HEK293T (cell line): ENCODE results near the gene MAP4K5.
A peak's percentile ranks its signal among the peaks of the same experiment; 100 is the strongest.
"Not testable (repeated sequence)": the region's sequence is repeated elsewhere in the genome, so short reads cannot be mapped to it uniquely, and the experiment has no call there.

ENCODE experiments used
- CTCF ChIA-PET: fragments of 350-600 bp; formaldehyde crosslinking; extraction: SDS; loops from one replicate; lab custom pipeline; 2021; ENCODE audit warnings: antibody characterized with exemption, inconsistent platforms; lab: Yijun Ruan, JAX
- POLR2A ChIA-PET: fragments of 350-600 bp; formaldehyde crosslinking; extraction: SDS; loops from one replicate; lab custom pipeline; 2020; ENCODE audit warnings: antibody characterized with exemption, inconsistent platforms; lab: Yijun Ruan, JAX
- DNase-seq: peaks from one replicate; pipeline ENCODE4 v3.0.0; 2012; ENCODE audit warnings: mixed read lengths; ENCODE audit errors: extremely low spot score
- ARNT ChIP-seq: fragments of 450-650 bp; IDR thresholded peaks from 2 replicates; pipeline ENCODE4 v1.6.1; 2017; ENCODE audit warnings: mild to moderate bottlenecking
- BHLHE40 ChIP-seq: fragments of 450-650 bp; IDR thresholded peaks from 2 replicates; pipeline ENCODE4 v1.6.1; 2016; ENCODE audit warnings: mild to moderate bottlenecking, moderate library complexity, borderline replicate concordance
- CTBP1 ChIP-seq: fragments of 450-650 bp; IDR thresholded peaks from 2 replicates; pipeline ENCODE4 v1.6.1; 2016; ENCODE audit warnings: borderline replicate concordance
- ELF4 ChIP-seq: fragments of 450-650 bp; IDR thresholded peaks from 2 replicates; pipeline ENCODE4 v1.6.1; 2017; ENCODE audit warnings: antibody characterized with exemption
- FOXA1 ChIP-seq: fragments of 450-650 bp; IDR thresholded peaks from 2 replicates; pipeline ENCODE4 v1.6.1; 2016; ENCODE audit warnings: mild to moderate bottlenecking
- FOXK2 ChIP-seq: fragments of 450-650 bp; IDR thresholded peaks from 2 replicates; pipeline ENCODE4 v1.6.1; 2016; ENCODE audit warnings: mild to moderate bottlenecking
- FOXM1 ChIP-seq: fragments of 450-650 bp; IDR thresholded peaks from 2 replicates; pipeline ENCODE4 v1.6.1; 2017; ENCODE audit warnings: mild to moderate bottlenecking, borderline replicate concordance
- HDGF ChIP-seq: fragments of 450-650 bp; IDR thresholded peaks from 2 replicates; pipeline ENCODE4 v1.6.1; 2017; ENCODE audit warnings: antibody characterized with exemption, borderline replicate concordance
- L3MBTL2 ChIP-seq: fragments of 450-650 bp; conservative IDR thresholded peaks from 2 replicates; pipeline ENCODE4 v1.6.1; 2016; ENCODE audit warnings: mild to moderate bottlenecking
- LEF1 ChIP-seq: fragments of 450-650 bp; IDR thresholded peaks from 2 replicates; pipeline ENCODE4 v1.6.1; 2017; ENCODE audit warnings: mild to moderate bottlenecking, borderline replicate concordance
- NFRKB ChIP-seq: fragments of 450-650 bp; IDR thresholded peaks from 2 replicates; pipeline ENCODE4 v1.6.1; 2016; ENCODE audit warnings: mild to moderate bottlenecking, moderate library complexity
- PKNOX1 ChIP-seq: fragments of 450-650 bp; IDR thresholded peaks from 2 replicates; pipeline ENCODE4 v1.6.1; 2016
- SP1 ChIP-seq: fragments of 450-650 bp; IDR thresholded peaks from 2 replicates; pipeline ENCODE4 v1.6.1; 2017
- SUZ12 ChIP-seq: fragments of 450-650 bp; IDR thresholded peaks from 2 replicates; pipeline ENCODE4 v1.6.1; 2016; ENCODE audit warnings: mild to moderate bottlenecking
- TARDBP ChIP-seq: fragments of 450-650 bp; IDR thresholded peaks from 2 replicates; pipeline ENCODE4 v1.6.1; 2016
- ZNF384 ChIP-seq: fragments of 450-650 bp; IDR thresholded peaks from 2 replicates; pipeline ENCODE4 v1.6.1; 2016

MAP4K5 gene

GRCh38 chr14:50562841-50563240 is 30.5 kb upstream of the MAP4K5 start:
- ChIA-PET POLR2A (no interaction called here), CTCF (no interaction called here)
- TF ChIP-seq ELF4: no peak
- TF ChIP-seq FOXA1: no peak
- no peak for TF ChIP-seq HDGF
- no peak for TF ChIP-seq BHLHE40
- TF ChIP-seq SUZ12: no peak
- TF ChIP-seq PKNOX1: no peak
- no peak for TF ChIP-seq ARNT
- TF ChIP-seq FOXK2: no peak
- TF ChIP-seq TARDBP: no peak
- no peak for TF ChIP-seq CTBP1
- TF ChIP-seq NFRKB: no peak
- no peak for TF ChIP-seq ZNF384
- TF ChIP-seq L3MBTL2: no peak
- TF ChIP-seq FOXM1: no peak
- no peak for TF ChIP-seq SP1
- DNase-seq: no peak

- 0 out of 2 replicates have a peak, but pooled peaks have one; percentile 9 for TF ChIP-seq ARNT
- TF ChIP-seq TARDBP: no peak
- ChIA-PET POLR2A (interaction anchor here (1.0 to 2.1 kb wide), 3 partner anchors 12 to 40 kb away, joined by 4 to 8 read pairs (median 5); no protein-coding TSS in a partner anchor), CTCF (no interaction called here)
- peak; percentile 52 for DNase-seq
These were observed 28.5 kb upstream of the MAP4K5 start for GRCh38 chr14:50560931-50561285.

- ChIA-PET CTCF (interaction anchor here (0.7 kb wide), 1 partner anchor 217 kb away, joined by 3 read pairs; no protein-coding TSS in a partner anchor), POLR2A (interaction anchor here (0.6 to 2.1 kb wide), 11 partner anchors 11 to 708 kb away, joined by 3 to 8 read pairs (median 4); partner anchors contain the start of genes SAV1 and VCPKMT)
- DNase-seq: peak; percentile 66
- no peak for TF ChIP-seq PKNOX1
- TF ChIP-seq HDGF: no peak
- TF ChIP-seq SUZ12: no peak
- TF ChIP-seq ZNF384: no peak
- no peak for TF ChIP-seq L3MBTL2
- TF ChIP-seq FOXM1: no peak
- TF ChIP-seq LEF1: no peak
- TF ChIP-seq ARNT: no peak
- no peak for TF ChIP-seq CTBP1
- TF ChIP-seq NFRKB: no peak
- TF ChIP-seq ELF4: no peak
- no peak for TF ChIP-seq FOXK2
- TF ChIP-seq FOXA1: no peak
- no peak for TF ChIP-seq SP1
These were observed 27.9 kb upstream of the MAP4K5 start, which contains the start of gene ATL1 for GRCh38 chr14:50559990-50560930. ATL1 (plus strand) TSS chr14:50560145; CDS start chr14:50560266, 121 bp downstream.

- DNase-seq, POLR2A ChIA-PET: not testable (repeated sequence)
- CTCF ChIA-PET: interaction anchor here (0.7 kb wide), 1 partner anchor 224 kb away, joined by 7 read pairs; no protein-coding TSS in a partner anchor
These were observed 20.4 kb upstream of the MAP4K5 start for GRCh38 chr14:50552796-50553195.

- TF ChIP-seq SP1 (no peak), LEF1 (no peak), ARNT (no peak), FOXK2 (no peak), ZNF384 (no peak), FOXA1 (no peak), FOXM1 (no peak), NFRKB (no peak), L3MBTL2 (no peak), HDGF (no peak), SUZ12 (no peak), ELF4 (no peak), TARDBP (no peak), CTBP1 (no peak), BHLHE40 (no peak), PKNOX1 (no peak)
- CTCF ChIA-PET: no interaction called here
These were observed 19.5 kb upstream of the MAP4K5 start for GRCh38 chr14:50551877-50552276.

GRCh38 chr14:50550294-50550693 is 17.9 kb upstream of the MAP4K5 start:
- no peak for DNase-seq
- POLR2A ChIA-PET: no interaction called here
- TF ChIP-seq FOXM1: no peak
- TF ChIP-seq FOXA1: no peak
- CTCF ChIA-PET: no interaction called here

More at GRCh38 chr14:50551877-50552276, 19.5 kb upstream of the MAP4K5 start:
- DNase-seq: no peak
- POLR2A ChIA-PET: no interaction called here
